H9 (cell line): Measurements from ENCODE around the gene TTLL4. TPM values are rescaled to one million over a fixed set of nuclear protein-coding genes. Genes with fewer than 3 reads are reported as not detected.

Experiments used
- DNase-seq: peaks from one replicate; pipeline ENCODE4 v3.0.0-alpha.2; 2017
- H2AFZ ChIP-seq: one replicate; pipeline ENCODE4 v1.6.1; 2013; ENCODE audit warnings: mild to moderate bottlenecking, low read length, control low read depth, moderate library complexity
- H2AK5ac ChIP-seq: 2 replicates; pipeline ENCODE4 v1.6.1; 2013; ENCODE audit warnings: low read length, control low read depth, mixed read lengths; ENCODE audit not compliant: insufficient read length
- H2BK120ac ChIP-seq: one replicate; pipeline ENCODE4 v1.6.1; 2013; ENCODE audit warnings: low read depth, mild to moderate bottlenecking, low read length, control low read depth, inconsistent platforms; ENCODE audit not compliant: poor library complexity, severe bottlenecking
- H2BK12ac ChIP-seq: 2 replicates; pipeline ENCODE4 v1.6.1; 2013; ENCODE audit warnings: low read length, control low read depth, mixed read lengths, low read depth; ENCODE audit not compliant: insufficient read length
- H2BK15ac ChIP-seq: 2 replicates; pipeline ENCODE4 v1.6.1; 2013; ENCODE audit warnings: low read depth, low read length, control low read depth
- H2BK20ac ChIP-seq: one replicate; pipeline ENCODE4 v1.6.1; 2013; ENCODE audit warnings: low read depth, mild to moderate bottlenecking, low read length, control low read depth, inconsistent platforms; ENCODE audit not compliant: poor library complexity, severe bottlenecking
- H2BK5ac ChIP-seq: 2 replicates; pipeline ENCODE4 v1.6.1; 2013; ENCODE audit warnings: low read length, control low read depth, mixed read lengths; ENCODE audit not compliant: insufficient read length
- H3K14ac ChIP-seq: 2 replicates; pipeline ENCODE4 v1.6.1; 2013; ENCODE audit warnings: low read length, control low read depth; ENCODE audit not compliant: insufficient read depth
- H3K18ac ChIP-seq: 2 replicates; pipeline ENCODE4 v1.6.1; 2013; ENCODE audit warnings: low read depth, mild to moderate bottlenecking, mixed read lengths, low read length, control low read depth; ENCODE audit not compliant: insufficient read length
- H3K23ac ChIP-seq: 2 replicates; pipeline ENCODE4 v1.6.1; 2013; ENCODE audit warnings: low read length, control low read depth, mixed read lengths, low read depth; ENCODE audit not compliant: insufficient read length
- H3K23me2 ChIP-seq: 2 replicates; pipeline ENCODE4 v1.6.1; 2013; ENCODE audit warnings: low read depth, mild to moderate bottlenecking, mixed read lengths, low read length, control low read depth; ENCODE audit not compliant: insufficient read length, poor library complexity, severe bottlenecking
- H3K27ac ChIP-seq: 2 replicates; pipeline ENCODE4 v1.5.1; 2013; ENCODE audit warnings: low read length, control low read depth, mixed read lengths, low read depth; ENCODE audit not compliant: insufficient read length
- H3K27me3 ChIP-seq: 2 replicates; pipeline ENCODE4 v1.6.1; 2013; ENCODE audit warnings: low read length, control low read depth, inconsistent platforms; ENCODE audit not compliant: insufficient read depth
- H3K4ac ChIP-seq: 2 replicates; pipeline ENCODE4 v1.6.1; 2013; ENCODE audit warnings: low read depth, mild to moderate bottlenecking, control low read depth, inconsistent platforms, low read length, moderate library complexity
- H3K4me1 ChIP-seq: 2 replicates; pipeline ENCODE4 v1.6.1; 2013; ENCODE audit warnings: low read length, control low read depth, inconsistent platforms; ENCODE audit not compliant: insufficient read depth
- H3K4me2 ChIP-seq: 2 replicates; pipeline ENCODE4 v1.6.1; 2013; ENCODE audit warnings: low read length, control low read depth, mixed read lengths; ENCODE audit not compliant: insufficient read length, insufficient read depth
- H3K56ac ChIP-seq: 2 replicates; pipeline ENCODE4 v1.6.1; 2013; ENCODE audit warnings: low read depth, mild to moderate bottlenecking, mixed read lengths, low read length, control low read depth; ENCODE audit not compliant: insufficient read length
- H3K79me1 ChIP-seq: 2 replicates; pipeline ENCODE4 v1.6.1; 2013; ENCODE audit warnings: low read depth, mild to moderate bottlenecking, moderate library complexity, low read length, control low read depth, inconsistent platforms; ENCODE audit not compliant: insufficient read depth, poor library complexity, severe bottlenecking
- H3K79me2 ChIP-seq: 2 replicates; pipeline ENCODE4 v1.6.1; 2013; ENCODE audit warnings: low read length, control low read depth, inconsistent platforms; ENCODE audit not compliant: insufficient read depth
- H3K9ac ChIP-seq: 2 replicates; pipeline ENCODE4 v1.6.1; 2013; ENCODE audit warnings: low read length, control low read depth, mixed read lengths; ENCODE audit not compliant: insufficient read length; ENCODE audit errors: extremely low read depth
- H3K9me3 ChIP-seq: one replicate; pipeline ENCODE4 v1.6.1; 2013; ENCODE audit warnings: low read depth, low read length, inconsistent platforms; ENCODE audit not compliant: control insufficient read depth
- H3T11ph ChIP-seq: one replicate; pipeline ENCODE4 v1.6.1; 2013; ENCODE audit warnings: mild to moderate bottlenecking, low read length, control low read depth, inconsistent platforms
- H4K20me1 ChIP-seq: one replicate; pipeline ENCODE4 v1.6.1; 2013; ENCODE audit not compliant: control insufficient read depth, insufficient read length, insufficient read depth
- H4K5ac ChIP-seq: 2 replicates; pipeline ENCODE4 v1.6.1; 2013; ENCODE audit warnings: low read depth, mild to moderate bottlenecking, mixed read lengths, low read length, control low read depth; ENCODE audit not compliant: insufficient read length
- H4K8ac ChIP-seq: replicated peaks from 2 replicates; pipeline ENCODE4 v1.6.1; 2013; ENCODE audit warnings: low read length, control low read depth, mixed read lengths, low read depth; ENCODE audit not compliant: insufficient read length
- H4K91ac ChIP-seq: 2 replicates; pipeline ENCODE4 v1.6.1; 2013; ENCODE audit warnings: low read depth, mild to moderate bottlenecking, moderate library complexity, mixed read lengths, low read length, control low read depth; ENCODE audit not compliant: insufficient read length
- H3K27ac Mint-ChIP-seq, 3 experiments: 2 replicates in 2 of 3; 3 replicates in 1 of 3; pipeline ENCODE4 v1.8.0; 2020 to 2021; ENCODE audit warnings: mixed read lengths in 3 of 3, mild to moderate bottlenecking in 1 of 3, moderate library complexity in 1 of 3
- H3K27me3 Mint-ChIP-seq: 2 replicates; pipeline ENCODE4 v1.8.0; 2021; ENCODE audit warnings: low read depth, mild to moderate bottlenecking, moderate library complexity, mixed read lengths
- H3K36me3 Mint-ChIP-seq, 3 experiments: 2 replicates in 2 of 3; 3 replicates in 1 of 3; pipeline ENCODE4 v1.8.0; 2020 to 2021; ENCODE audit warnings: low read depth in 3 of 3, mixed read lengths in 3 of 3; ENCODE audit not compliant: insufficient read depth in 1 of 3
- H3K4me1 Mint-ChIP-seq, 2 experiments: 2 replicates each; pipeline ENCODE4 v1.8.0; 2020; ENCODE audit warnings: mixed read lengths in 2 of 2
- H3K4me3 Mint-ChIP-seq, 2 experiments: 2 replicates in 1 of 2; 3 replicates in 1 of 2; pipeline ENCODE4 v1.8.0; 2020 to 2021; ENCODE audit warnings: mild to moderate bottlenecking in 2 of 2, mixed read lengths in 2 of 2, moderate library complexity in 1 of 2
- H3K9me3 Mint-ChIP-seq, 2 experiments: 2 replicates in 1 of 2; 3 replicates in 1 of 2; pipeline ENCODE4 v1.8.0; 2020; ENCODE audit warnings: mild to moderate bottlenecking in 2 of 2, mixed read lengths in 2 of 2, moderate library complexity in 1 of 2
- WGBS: extraction: QIAGEN DNeasy Blood & Tissue Kit; methylation state at CpG from one replicate; pipeline ENCODE4 v1.1.7; 2013; ENCODE audit warnings: missing lambda C conversion rate, low lambda C conversion rate, mixed read lengths; ENCODE audit not compliant: insufficient read length; ENCODE audit errors: extremely low coverage; 5-methylcytosine and 5-hydroxymethylcytosine counted together
- total RNA-seq: library from RNA; stranded (reverse); gene quantifications from 2 replicates; pipeline ENCODE4 v1.2.1, GENCODE V29; 2021
- TF ChIP-seq, protein P1 (sequence below): fragments of 200-600 bp; sonication (generic); conservative IDR thresholded peaks from 3 replicates; pipeline ENCODE4 v1.8.0; 2021; ENCODE audit warnings: antibody characterized with exemption, mild to moderate bottlenecking

TTLL4 gene
- total RNA-seq, 1 experiment from 2014 or later: 96.4 TPM

DNA sequence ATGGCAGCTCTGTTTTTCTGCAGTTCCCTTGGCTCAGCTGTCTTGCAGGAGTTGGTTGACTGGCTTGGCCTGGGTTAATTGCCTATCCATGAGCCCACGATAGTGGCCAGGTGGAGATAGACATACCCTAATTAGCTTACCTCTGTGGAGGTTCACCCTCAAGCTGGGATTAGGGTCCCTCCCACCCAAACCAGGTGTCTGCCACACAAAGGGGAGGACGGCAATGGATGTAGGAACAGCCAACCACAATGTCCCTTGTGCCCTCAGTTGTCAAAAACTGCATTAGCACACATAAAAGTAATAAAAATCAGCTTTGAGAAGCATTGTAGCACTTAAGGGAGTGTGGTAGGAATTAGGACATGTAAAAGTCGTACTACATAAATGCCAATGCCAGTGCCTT, 75.5 kb downstream of the TTLL4 start:
- no peak overlapping the region for H4K8ac ChIP-seq
- no peak overlapping the region for H3T11ph ChIP-seq
- H2BK12ac ChIP-seq: no peak overlapping the region
- no peak overlapping the region for H3K4me2 ChIP-seq
- H2BK15ac ChIP-seq: no peak overlapping the region
- H4K91ac ChIP-seq: no peak overlapping the region
- H3K56ac ChIP-seq: no peak overlapping the region
- no peaks in the 10 kb centered on the region for H3K79me1 ChIP-seq
- Mint-ChIP-seq H3K4me3 (no peak overlapping the region), H3K27me3 (peaks cover 33% of the 10 kb centered on the region), H3K27ac (no peak overlapping the region), H3K36me3 (0 out of 7 replicates have a peak, but pooled peaks cover 0 to 1% (median 0%) of the 10 kb centered on the region in 3 experiments), H3K4me1 (peaks cover 10 to 16% of the 10 kb centered on the region in 2 experiments), H3K9me3 (no peaks in the 10 kb centered on the region)
- H3K18ac ChIP-seq: no peak overlapping the region
- no peak overlapping the region for H2BK120ac ChIP-seq
- no peak overlapping the region for H3K27ac ChIP-seq
- no peak overlapping the region for H2AFZ ChIP-seq
- no peak overlapping the region for H4K5ac ChIP-seq
- H2BK5ac ChIP-seq: no peak overlapping the region
- TF ChIP-seq, protein P1, sequence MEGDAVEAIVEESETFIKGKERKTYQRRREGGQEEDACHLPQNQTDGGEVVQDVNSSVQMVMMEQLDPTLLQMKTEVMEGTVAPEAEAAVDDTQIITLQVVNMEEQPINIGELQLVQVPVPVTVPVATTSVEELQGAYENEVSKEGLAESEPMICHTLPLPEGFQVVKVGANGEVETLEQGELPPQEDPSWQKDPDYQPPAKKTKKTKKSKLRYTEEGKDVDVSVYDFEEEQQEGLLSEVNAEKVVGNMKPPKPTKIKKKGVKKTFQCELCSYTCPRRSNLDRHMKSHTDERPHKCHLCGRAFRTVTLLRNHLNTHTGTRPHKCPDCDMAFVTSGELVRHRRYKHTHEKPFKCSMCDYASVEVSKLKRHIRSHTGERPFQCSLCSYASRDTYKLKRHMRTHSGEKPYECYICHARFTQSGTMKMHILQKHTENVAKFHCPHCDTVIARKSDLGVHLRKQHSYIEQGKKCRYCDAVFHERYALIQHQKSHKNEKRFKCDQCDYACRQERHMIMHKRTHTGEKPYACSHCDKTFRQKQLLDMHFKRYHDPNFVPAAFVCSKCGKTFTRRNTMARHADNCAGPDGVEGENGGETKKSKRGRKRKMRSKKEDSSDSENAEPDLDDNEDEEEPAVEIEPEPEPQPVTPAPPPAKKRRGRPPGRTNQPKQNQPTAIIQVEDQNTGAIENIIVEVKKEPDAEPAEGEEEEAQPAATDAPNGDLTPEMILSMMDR: no peak
- WGBS: no CpG with 5 or more reads among the region's 3 CpGs
- H2BK20ac ChIP-seq: no peak overlapping the region
- H3K27me3 ChIP-seq: peaks cover 4% of the 10 kb centered on the region; the same call in 1 of the 2 replicates
- DNase-seq: no peak
- no peaks in the 10 kb centered on the region for H3K9me3 ChIP-seq
- no peaks in the 10 kb centered on the region for H3K79me2 ChIP-seq
- H3K9ac ChIP-seq: no peak overlapping the region
- H3K23ac ChIP-seq: no peak overlapping the region
- no peaks in the 10 kb centered on the region for H3K4me1 ChIP-seq
- no peaks in the 10 kb centered on the region for H4K20me1 ChIP-seq
- H2AK5ac ChIP-seq: no peak overlapping the region
- H3K14ac ChIP-seq: no peak overlapping the region
- peaks cover 14% of the 10 kb centered on the region for H3K23me2 ChIP-seq
- H3K4ac ChIP-seq: no peak overlapping the region
